IMR-90 (cell line): ENCODE measurements around the gene SYNGR2. TPM values are rescaled to one million over a fixed set of nuclear protein-coding genes. Genes with fewer than 3 reads are reported as not detected.

Experiments used
- ATAC-seq: fragments of 200-7000 bp; cut with Tn5 transposase; 2 replicates; pipeline ENCODE4 v1.9.1; 2020; ENCODE audit warnings: low read depth, mild to moderate bottlenecking, moderate library complexity
- BruUV-seq: library from RNA; stranded (reverse); fragments of 400-500 nt; replicated peaks from 2 replicates; lab custom pipeline; 2021; lab: Mats Ljungman, UMichigan
- CTCF ChIA-PET: fragments of 300-600 bp; formaldehyde crosslinking; extraction: SDS; loops from one replicate; lab custom pipeline; 2021; ENCODE audit warnings: antibody characterized with exemption; lab: Yijun Ruan, JAX
- POLR2A ChIA-PET: fragments of 300-600 bp; sonication (Branson Sonifier 250); formaldehyde crosslinking; loops from one replicate; lab custom pipeline; 2022; ENCODE audit warnings: antibody characterized with exemption; ENCODE audit not compliant: unreplicated experiment; lab: Charles Lee
- DNase-seq: peaks from one replicate; pipeline ENCODE4 v3.0.0; 2013
- H2AFZ ChIP-seq: replicated peaks from 2 replicates; pipeline ENCODE3; 2013; ENCODE audit warnings: low read length, mild to moderate bottlenecking; ENCODE audit not compliant: poor library complexity
- H2AK5ac ChIP-seq: 2 replicates; pipeline ENCODE4 v1.6.1; 2013; ENCODE audit warnings: low read depth, low read length, inconsistent platforms
- H2AK9ac ChIP-seq: replicated peaks from 2 replicates; pipeline ENCODE3; 2013; ENCODE audit warnings: mild to moderate bottlenecking, low read depth, low read length, moderate library complexity; ENCODE audit not compliant: poor library complexity
- H2BK120ac ChIP-seq: 2 replicates; pipeline ENCODE4 v1.6.1; 2013; ENCODE audit warnings: low read depth, low read length, inconsistent platforms
- H2BK15ac ChIP-seq: 3 replicates; pipeline ENCODE4 v1.6.1; 2013; ENCODE audit warnings: low read depth, low read length, inconsistent platforms
- H2BK20ac ChIP-seq: 2 replicates; pipeline ENCODE4 v1.6.1; 2013; ENCODE audit warnings: low read depth, mild to moderate bottlenecking, inconsistent platforms, low read length, moderate library complexity
- H2BK5ac ChIP-seq: 2 replicates; pipeline ENCODE4 v1.6.1; 2013; ENCODE audit warnings: mild to moderate bottlenecking, low read depth, low read length, inconsistent platforms; ENCODE audit not compliant: poor library complexity, severe bottlenecking
- H3K14ac ChIP-seq: replicated peaks from 2 replicates; pipeline ENCODE4 v1.6.1; 2013; ENCODE audit warnings: low read depth, low read length, inconsistent platforms
- H3K18ac ChIP-seq: 2 replicates; pipeline ENCODE4 v1.6.1; 2013; ENCODE audit warnings: low read depth, low read length, control low read depth
- H3K23ac ChIP-seq: 2 replicates; pipeline ENCODE4 v1.6.1; 2013; ENCODE audit warnings: low read depth, low read length, inconsistent platforms
- H3K27ac ChIP-seq: 2 replicates; pipeline ENCODE4 v1.5.1; 2013; ENCODE audit warnings: mild to moderate bottlenecking, control low read depth, low read length; ENCODE audit not compliant: insufficient read depth
- H3K27me3 ChIP-seq: 2 replicates; pipeline ENCODE4 v1.6.1; 2013; ENCODE audit warnings: low read length; ENCODE audit not compliant: control insufficient read depth, insufficient read depth
- H3K36me3 ChIP-seq: 2 replicates; pipeline ENCODE4 v1.6.1; 2013; ENCODE audit warnings: low read length, mixed read lengths; ENCODE audit not compliant: control insufficient read depth, insufficient read depth
- H3K4ac ChIP-seq: 2 replicates; pipeline ENCODE4 v1.6.1; 2013; ENCODE audit warnings: low read depth, low read length, inconsistent platforms
- H3K4me1 ChIP-seq: 2 replicates; pipeline ENCODE4 v1.6.1; 2013; ENCODE audit warnings: low read length, mixed read lengths; ENCODE audit not compliant: control insufficient read depth, insufficient read depth
- H3K4me2 ChIP-seq: 2 replicates; pipeline ENCODE4 v1.6.1; 2013; ENCODE audit warnings: low read depth, mild to moderate bottlenecking, control low read depth, low read length, moderate library complexity
- H3K4me3 ChIP-seq: 2 replicates; pipeline ENCODE4 v1.5.1; 2013; ENCODE audit warnings: low read depth, mild to moderate bottlenecking, control low read depth, low read length, moderate library complexity; ENCODE audit not compliant: insufficient read depth
- H3K56ac ChIP-seq: 2 replicates; pipeline ENCODE4 v1.6.1; 2013; ENCODE audit warnings: low read length, inconsistent platforms; ENCODE audit not compliant: insufficient read depth; ENCODE audit errors: extremely low read depth
- H3K79me1 ChIP-seq, 2 experiments: 2 replicates each; pipeline ENCODE4 v1.6.1; 2013; ENCODE audit warnings: low read length in 2 of 2, inconsistent platforms in 1 of 2, low read depth in 1 of 2
- H3K9ac ChIP-seq: 2 replicates; pipeline ENCODE4 v1.6.1; 2013; ENCODE audit warnings: low read depth, low read length, control low read depth
- H3K9me1 ChIP-seq: 2 replicates; pipeline ENCODE4 v1.6.1; 2013; ENCODE audit warnings: low read length, inconsistent platforms; ENCODE audit not compliant: insufficient read depth
- H3K9me3 ChIP-seq: 2 replicates; pipeline ENCODE4 v1.6.1; 2013; ENCODE audit warnings: low read length; ENCODE audit not compliant: control insufficient read depth, insufficient read depth
- H4K20me1 ChIP-seq: 2 replicates; pipeline ENCODE4 v1.6.1; 2013; ENCODE audit warnings: low read length, inconsistent platforms; ENCODE audit not compliant: insufficient read depth
- H4K5ac ChIP-seq: 2 replicates; pipeline ENCODE4 v1.6.1; 2013; ENCODE audit warnings: mild to moderate bottlenecking, low read depth, low read length, control low read depth
- H4K8ac ChIP-seq, 2 experiments: 2 replicates each; pipeline ENCODE4 v1.6.1; 2013; ENCODE audit warnings: low read depth in 2 of 2, low read length in 2 of 2, control low read depth in 1 of 2, inconsistent platforms in 1 of 2
- H4K91ac ChIP-seq: 2 replicates; pipeline ENCODE4 v1.6.1; 2013; ENCODE audit warnings: low read depth, low read length, inconsistent platforms; ENCODE audit not compliant: insufficient read depth
- BHLHE40 ChIP-seq: fragments of 150-350 bp; IDR thresholded peaks from 2 replicates; pipeline ENCODE4 v1.6.1; 2016; ENCODE audit warnings: mild to moderate bottlenecking, low read depth, low read length
- MAZ ChIP-seq: IDR thresholded peaks from 2 replicates; pipeline ENCODE4 v1.6.1; 2012; ENCODE audit warnings: low read depth, mild to moderate bottlenecking, low read length, improper control_type of control experiment, moderate library complexity, borderline replicate concordance
- MXI1 ChIP-seq: IDR thresholded peaks from 2 replicates; pipeline ENCODE4 v1.6.1; 2012; ENCODE audit warnings: low read depth, mild to moderate bottlenecking, low read length, moderate library complexity, borderline replicate concordance
- POLR2A ChIP-seq: IDR thresholded peaks from 2 replicates; pipeline ENCODE4 v1.6.1; 2012; ENCODE audit warnings: mild to moderate bottlenecking, low read depth, low read length
- WGBS, 2 experiments: methylation state at CpG; one replicate each; pipeline versions ENCODE4 v1.1.5 to v1.1.7; 2013; ENCODE audit warnings: missing lambda C conversion rate in 2 of 2; ENCODE audit not compliant: insufficient read length in 1 of 2; ENCODE audit errors: extremely low coverage in 2 of 2; 5-methylcytosine and 5-hydroxymethylcytosine counted together
- dilution Hi-C: fragments of 300-500 bp; cut with HindIII; formaldehyde crosslinking; loops from one replicate; pipeline ENCODE4 v1.14.3; 2018; ENCODE audit warnings: low sequenced_read_pairs; ENCODE audit not compliant: unreplicated experiment
- in situ Hi-C: fragments of 300-500 bp; cut with MboI; formaldehyde crosslinking; loops from 3 replicates; pipeline ENCODE4 v1.14.3; 2019; ENCODE audit warnings: low sequenced_read_pairs, inconsistent platforms, mixed read lengths
- intact Hi-C: fragments of 100-400 bp; cut with micrococcal nuclease; formaldehyde crosslinking; loops from 2 replicates; pipeline ENCODE4 v1.10.0; 2022
- polyA plus RNA-seq, 3 experiments: library from polyadenylated mRNA; depleted of rRNA; stranded (reverse); fragments of >200 nt; gene quantifications; 2 replicates each; pipeline ENCODE4 v1.2.3, GENCODE V29; 2012; ENCODE audit warnings: low replicate concordance in 1 of 3
- total RNA-seq: library from RNA; depleted of rRNA; stranded (reverse); fragments of >200 nt; gene quantifications from 2 replicates; pipeline ENCODE4 v1.2.3, GENCODE V29; 2012
- TF ChIP-seq, protein P1 (sequence below): conservative IDR thresholded peaks from 2 replicates; pipeline ENCODE4 v1.5.1; 2012; ENCODE audit warnings: mild to moderate bottlenecking, low read depth, low read length, improper control_type of control experiment
- TF ChIP-seq, protein P2 (sequence below): fragments of 150-350 bp; IDR thresholded peaks from 2 replicates; pipeline ENCODE4 v1.6.1; 2017; ENCODE audit warnings: mild to moderate bottlenecking, antibody characterized with exemption, low read length, low read depth

The SYNGR2 gene
- total and polyA plus RNA-seq, 2 of the 4 experiments (the other 2 are of a cell fraction), result 11.1 to 63.1 TPM

DNA sequence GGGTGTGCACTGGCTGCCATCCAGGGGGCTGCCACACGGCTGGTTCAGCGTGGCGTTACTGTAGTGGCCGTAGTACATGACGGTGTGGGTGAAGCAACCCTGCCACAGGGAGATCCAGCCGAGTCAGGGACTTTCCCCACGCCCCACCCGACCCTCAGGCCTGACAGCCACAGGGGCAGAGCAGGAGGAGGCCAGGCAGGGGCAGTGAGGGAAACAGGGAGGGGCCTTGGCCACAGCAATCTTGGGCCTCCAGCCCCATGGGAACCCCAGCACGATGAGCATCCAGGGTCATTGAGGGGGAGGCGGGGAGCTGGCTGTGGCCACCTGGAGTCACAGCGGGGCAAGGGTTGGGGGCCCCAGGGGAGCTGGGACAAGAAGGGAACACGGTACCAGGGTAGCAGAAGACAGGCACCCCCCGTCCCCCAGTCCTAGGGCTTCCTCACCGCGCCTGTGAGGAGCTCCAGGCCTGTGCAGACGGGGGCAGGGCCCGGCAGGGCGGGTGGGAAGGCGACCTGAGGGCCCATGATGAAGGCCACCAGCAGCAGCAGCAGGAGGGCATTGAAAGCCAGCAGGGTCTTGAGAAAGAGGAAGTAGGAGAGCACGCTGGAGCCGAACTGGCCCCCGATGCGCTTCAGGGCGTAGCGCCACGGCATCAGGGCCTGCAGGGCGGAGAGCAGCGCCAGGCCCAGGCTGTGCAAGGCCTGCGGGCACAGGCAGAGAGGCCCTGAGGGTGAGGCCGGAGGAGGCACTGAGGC lies 44.1 kb upstream of the SYNGR2 start:
- TF ChIP-seq, protein P1, sequence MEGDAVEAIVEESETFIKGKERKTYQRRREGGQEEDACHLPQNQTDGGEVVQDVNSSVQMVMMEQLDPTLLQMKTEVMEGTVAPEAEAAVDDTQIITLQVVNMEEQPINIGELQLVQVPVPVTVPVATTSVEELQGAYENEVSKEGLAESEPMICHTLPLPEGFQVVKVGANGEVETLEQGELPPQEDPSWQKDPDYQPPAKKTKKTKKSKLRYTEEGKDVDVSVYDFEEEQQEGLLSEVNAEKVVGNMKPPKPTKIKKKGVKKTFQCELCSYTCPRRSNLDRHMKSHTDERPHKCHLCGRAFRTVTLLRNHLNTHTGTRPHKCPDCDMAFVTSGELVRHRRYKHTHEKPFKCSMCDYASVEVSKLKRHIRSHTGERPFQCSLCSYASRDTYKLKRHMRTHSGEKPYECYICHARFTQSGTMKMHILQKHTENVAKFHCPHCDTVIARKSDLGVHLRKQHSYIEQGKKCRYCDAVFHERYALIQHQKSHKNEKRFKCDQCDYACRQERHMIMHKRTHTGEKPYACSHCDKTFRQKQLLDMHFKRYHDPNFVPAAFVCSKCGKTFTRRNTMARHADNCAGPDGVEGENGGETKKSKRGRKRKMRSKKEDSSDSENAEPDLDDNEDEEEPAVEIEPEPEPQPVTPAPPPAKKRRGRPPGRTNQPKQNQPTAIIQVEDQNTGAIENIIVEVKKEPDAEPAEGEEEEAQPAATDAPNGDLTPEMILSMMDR, result no peak
- TF ChIP-seq, protein P2, sequence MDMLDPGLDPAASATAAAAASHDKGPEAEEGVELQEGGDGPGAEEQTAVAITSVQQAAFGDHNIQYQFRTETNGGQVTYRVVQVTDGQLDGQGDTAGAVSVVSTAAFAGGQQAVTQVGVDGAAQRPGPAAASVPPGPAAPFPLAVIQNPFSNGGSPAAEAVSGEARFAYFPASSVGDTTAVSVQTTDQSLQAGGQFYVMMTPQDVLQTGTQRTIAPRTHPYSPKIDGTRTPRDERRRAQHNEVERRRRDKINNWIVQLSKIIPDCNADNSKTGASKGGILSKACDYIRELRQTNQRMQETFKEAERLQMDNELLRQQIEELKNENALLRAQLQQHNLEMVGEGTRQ, result no peak
- TF ChIP-seq MAZ (no peak), BHLHE40 (no peak), MXI1 (no peak), POLR2A (no peak)
- H3K27me3 ChIP-seq, result peaks cover 27% of the 10 kb centered on the region
- no peak overlapping the region for H4K5ac ChIP-seq
- H2AFZ ChIP-seq, result no peak overlapping the region
- no peak overlapping the region for H4K8ac ChIP-seq
- 92% methylated on average over 13 of the region's 30 CpGs; no CpG with 5 or more reads in 1 of the 2 experiments for WGBS, 2 experiments
- H2AK9ac ChIP-seq, result no peak overlapping the region
- no peak overlapping the region for H3K4me2 ChIP-seq
- H3K4ac ChIP-seq, result no peak overlapping the region
- no peaks in the 10 kb centered on the region for H4K20me1 ChIP-seq
- no peak overlapping the region for H4K91ac ChIP-seq
- POLR2A ChIA-PET, result no interaction called here
- no peaks in the 10 kb centered on the region for H3K36me3 ChIP-seq
- ATAC-seq (no peak), DNase-seq (no peak)
- in situ Hi-C loops, result no loop called here
- no peaks in the 10 kb centered on the region for H3K9me3 ChIP-seq
- H2BK120ac ChIP-seq, result no peak overlapping the region
- no peak overlapping the region for H2BK5ac ChIP-seq
- peaks cover 2% of the 10 kb centered on the region; the same call in 1 of the 2 replicates for H3K4me1 ChIP-seq
- no peak overlapping the region for H3K14ac ChIP-seq
- no peak overlapping the region for H3K18ac ChIP-seq
- no peak overlapping the region for H3K9ac ChIP-seq
- no peaks in the 10 kb centered on the region for H3K9me1 ChIP-seq
- H2BK20ac ChIP-seq, result no peak overlapping the region
- no peak overlapping the region for H2BK15ac ChIP-seq
- no TSS peak for BruUV-seq
- no peak overlapping the region for H3K27ac ChIP-seq
- no peak overlapping the region for H2AK5ac ChIP-seq
- no peak overlapping the region for H3K23ac ChIP-seq
- H3K4me3 ChIP-seq, result no peak overlapping the region
- CTCF ChIA-PET, result no interaction called here
- dilution Hi-C loops, result no loop called here
- H3K56ac ChIP-seq, result no peak overlapping the region
- no peaks in the 10 kb centered on the region for H3K79me1 ChIP-seq
- intact Hi-C loops, result no loop called here
